Liver (tissue), 9 donors: Measurements from ENCODE around the gene ATP1A3. TPM values are rescaled to one million over a fixed set of nuclear protein-coding genes. Genes with fewer than 3 reads are reported as not detected.

Source experiments
- DNase-seq: peaks from one replicate; pipeline ENCODE4 v3.0.0-alpha.2; 2017; ENCODE audit warnings: low spot score
- H3K27ac ChIP-seq, 2 donors: one replicate each; pipeline ENCODE4 v1.7.0; 2013; ENCODE audit warnings: inconsistent platforms in 2 of 2, low read length in 2 of 2, control low read depth in 1 of 2, low read depth in 1 of 2, mild to moderate bottlenecking in 1 of 2
- H3K27me3 ChIP-seq, 4 donors: one replicate each; pipeline versions ENCODE4 v1.6.1 to v1.7.0; 2013; ENCODE audit warnings: low read length in 3 of 4, inconsistent platforms in 1 of 4, mild to moderate bottlenecking in 1 of 4, moderate library complexity in 1 of 4; ENCODE audit not compliant: control insufficient read depth in 4 of 4, insufficient read depth in 4 of 4
- H3K36me3 ChIP-seq, 4 donors: one replicate each; pipeline versions ENCODE4 v1.6.1 to v1.7.0; 2013; ENCODE audit warnings: low read length in 3 of 4, mild to moderate bottlenecking in 3 of 4, low read depth in 1 of 4, moderate library complexity in 1 of 4; ENCODE audit not compliant: control insufficient read depth in 4 of 4, insufficient read depth in 3 of 4
- H3K4me1 ChIP-seq, 4 donors: one replicate each; pipeline versions ENCODE4 v1.6.1 to v1.7.0; 2013; ENCODE audit warnings: low read length in 3 of 4, mild to moderate bottlenecking in 3 of 4, moderate library complexity in 1 of 4; ENCODE audit not compliant: control insufficient read depth in 4 of 4, insufficient read depth in 4 of 4
- H3K4me3 ChIP-seq, 3 donors: one replicate each; pipeline versions ENCODE4 v1.6.1 to v1.7.0; 2013; ENCODE audit warnings: low read length in 3 of 3, control low read depth in 1 of 3, low read depth in 1 of 3, mild to moderate bottlenecking in 1 of 3
- H3K9ac ChIP-seq, 2 donors: one replicate each; pipeline ENCODE4 v1.7.0; 2013; ENCODE audit warnings: low read length in 2 of 2, mild to moderate bottlenecking in 2 of 2, moderate library complexity in 2 of 2, control low read depth in 1 of 2, low read depth in 1 of 2
- H3K9me3 ChIP-seq, 4 donors: one replicate each; pipeline versions ENCODE4 v1.6.1 to v1.7.0; 2013; ENCODE audit warnings: low read length in 3 of 4; ENCODE audit not compliant: control insufficient read depth in 4 of 4
- FOXA1 ChIP-seq: IDR thresholded peaks from 2 replicates; pipeline ENCODE4 v1.6.1; 2016; ENCODE audit warnings: antibody characterized with exemption
- GABPA ChIP-seq, 2 donors: IDR thresholded peaks in 1 of 2; conservative IDR thresholded peaks in 1 of 2; 2 replicates each; pipeline ENCODE4 v1.6.1; 2016; ENCODE audit warnings: antibody characterized with exemption in 2 of 2, mild to moderate bottlenecking in 1 of 2, moderate library complexity in 1 of 2
- HNF4A ChIP-seq, 2 donors: conservative IDR thresholded peaks; 2 replicates each; pipeline ENCODE4 v1.6.1; 2016; ENCODE audit warnings: antibody characterized with exemption in 2 of 2, mild to moderate bottlenecking in 2 of 2
- HNF4G ChIP-seq: IDR thresholded peaks from 2 replicates; pipeline ENCODE4 v1.6.1; 2016; ENCODE audit warnings: antibody characterized with exemption
- JUND ChIP-seq, 2 donors: IDR thresholded peaks; 2 replicates each; pipeline ENCODE4 v1.6.1; 2016; ENCODE audit warnings: antibody characterized with exemption in 2 of 2
- NR2F2 ChIP-seq: IDR thresholded peaks from 2 replicates; pipeline ENCODE4 v1.6.1; 2016; ENCODE audit warnings: antibody characterized with exemption
- RAD21 ChIP-seq, 2 donors: IDR thresholded peaks; 2 replicates each; pipeline ENCODE4 v1.6.1; 2016; ENCODE audit warnings: antibody characterized with exemption in 2 of 2, mild to moderate bottlenecking in 2 of 2
- SP1 ChIP-seq: IDR thresholded peaks from 2 replicates; pipeline ENCODE4 v1.6.1; 2018; ENCODE audit warnings: antibody characterized with exemption, mild to moderate bottlenecking
- TAF1 ChIP-seq: conservative IDR thresholded peaks from 2 replicates; pipeline ENCODE4 v1.6.1; 2016; ENCODE audit warnings: antibody characterized with exemption, mild to moderate bottlenecking
- YY1 ChIP-seq: IDR thresholded peaks from 2 replicates; pipeline ENCODE4 v1.6.1; 2016; ENCODE audit warnings: antibody characterized with exemption, mild to moderate bottlenecking
- WGBS: extraction: QIAGEN DNeasy Blood & Tissue Kit; methylation state at CpG from one replicate; pipeline ENCODE4 v1.1.7; 2013; 5-methylcytosine and 5-hydroxymethylcytosine counted together
- polyA plus RNA-seq, 2 donors: library from polyadenylated mRNA; stranded (reverse) in 1 of 2; unstranded in 1 of 2; fragments of 200-250 nt in 1 of 2; fragments of >200 nt in 1 of 2; fragmentation: Nextera tagmentation in 1 of 2; extraction: Ambion mirVana in 1 of 2; gene quantifications; one replicate each; pipeline versions ENCODE4 v1.2.1 to v1.2.3, GENCODE V29; 2013 to 2015
- total RNA-seq, 2 donors: library from RNA; depleted of rRNA; stranded (reverse); fragments of >200 nt; gene quantifications; one replicate each; pipeline ENCODE4 v1.2.3, GENCODE V29; 2014
- TF ChIP-seq, protein P1 (sequence below): IDR thresholded peaks from 2 replicates; pipeline ENCODE4 v1.6.1; 2016; ENCODE audit warnings: antibody characterized with exemption
- TF ChIP-seq, protein P2 (sequence below): IDR thresholded peaks from 2 replicates; pipeline ENCODE4 v1.6.1; 2016; ENCODE audit warnings: antibody characterized with exemption
- TF ChIP-seq, protein P3 (sequence below): IDR thresholded peaks from 2 replicates; pipeline ENCODE4 v1.6.1; 2016; ENCODE audit warnings: antibody characterized with exemption, mild to moderate bottlenecking
- TF ChIP-seq, protein P4 (sequence below): IDR thresholded peaks from 2 replicates; pipeline ENCODE4 v1.6.1; 2016; ENCODE audit warnings: antibody characterized with exemption
- donor health status: healthy.
- donor health status: healthy.
- donor health status: healthy.
- donor health status: healthy.
- donor health status: healthy.

The ATP1A3 gene
- total and polyA plus RNA-seq, 4 donors: 0.05 to 0.09 (median 0.08) TPM; not detected in 1

DNA sequence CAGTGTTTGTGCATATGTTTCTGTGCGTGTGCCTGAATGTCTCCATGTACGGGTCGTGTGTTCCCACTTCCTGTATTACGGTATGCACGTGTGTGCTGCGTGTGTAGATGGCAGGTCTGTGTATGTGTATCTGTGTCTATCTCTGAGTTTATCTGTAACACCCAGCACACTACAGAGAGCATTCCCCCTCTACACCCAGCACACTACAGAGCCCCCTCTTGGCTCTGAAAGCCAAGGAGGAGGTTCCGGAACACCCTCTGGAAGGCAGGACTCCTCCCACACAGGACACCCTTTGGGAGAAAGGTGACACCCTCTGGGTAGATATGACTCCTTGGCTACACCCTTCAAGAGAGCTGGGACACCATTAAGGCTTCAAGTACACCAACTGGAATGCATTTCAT lies 63.7 kb downstream of the ATP1A3 start:
- Histone ChIP-seq H3K4me1 (peaks cover 6 to 11% (median 8%) of the 10 kb centered on the region in 4 donors), H3K27ac (no peak overlapping the region), H3K27me3 (peaks cover 0 to 19% (median 11%) of the 10 kb centered on the region in 4 donors), H3K4me3 (no peak overlapping the region), H3K9ac (no peak overlapping the region), H3K36me3 (no peaks in the 10 kb centered on the region), H3K9me3 (no peaks in the 10 kb centered on the region)
- TF ChIP-seq, protein P1, sequence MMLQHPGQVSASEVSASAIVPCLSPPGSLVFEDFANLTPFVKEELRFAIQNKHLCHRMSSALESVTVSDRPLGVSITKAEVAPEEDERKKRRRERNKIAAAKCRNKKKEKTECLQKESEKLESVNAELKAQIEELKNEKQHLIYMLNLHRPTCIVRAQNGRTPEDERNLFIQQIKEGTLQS: no peak
- TF ChIP-seq YY1: no peak
- no peak for TF ChIP-seq SP1
- no peak for TF ChIP-seq GABPA (IDR thresholded peaks at IDR 0.05 in 1 of 2, conservative IDR thresholded peaks at IDR 0.05 in 1 of 2)
- TF ChIP-seq, protein P2, sequence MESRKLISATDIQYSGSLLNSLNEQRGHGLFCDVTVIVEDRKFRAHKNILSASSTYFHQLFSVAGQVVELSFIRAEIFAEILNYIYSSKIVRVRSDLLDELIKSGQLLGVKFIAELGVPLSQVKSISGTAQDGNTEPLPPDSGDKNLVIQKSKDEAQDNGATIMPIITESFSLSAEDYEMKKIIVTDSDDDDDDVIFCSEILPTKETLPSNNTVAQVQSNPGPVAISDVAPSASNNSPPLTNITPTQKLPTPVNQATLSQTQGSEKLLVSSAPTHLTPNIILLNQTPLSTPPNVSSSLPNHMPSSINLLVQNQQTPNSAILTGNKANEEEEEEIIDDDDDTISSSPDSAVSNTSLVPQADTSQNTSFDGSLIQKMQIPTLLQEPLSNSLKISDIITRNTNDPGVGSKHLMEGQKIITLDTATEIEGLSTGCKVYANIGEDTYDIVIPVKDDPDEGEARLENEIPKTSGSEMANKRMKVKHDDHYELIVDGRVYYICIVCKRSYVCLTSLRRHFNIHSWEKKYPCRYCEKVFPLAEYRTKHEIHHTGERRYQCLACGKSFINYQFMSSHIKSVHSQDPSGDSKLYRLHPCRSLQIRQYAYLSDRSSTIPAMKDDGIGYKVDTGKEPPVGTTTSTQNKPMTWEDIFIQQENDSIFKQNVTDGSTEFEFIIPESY: no peak
- no peak for TF ChIP-seq RAD21 (IDR thresholded peaks at IDR 0.05)
- TF ChIP-seq, protein P3, sequence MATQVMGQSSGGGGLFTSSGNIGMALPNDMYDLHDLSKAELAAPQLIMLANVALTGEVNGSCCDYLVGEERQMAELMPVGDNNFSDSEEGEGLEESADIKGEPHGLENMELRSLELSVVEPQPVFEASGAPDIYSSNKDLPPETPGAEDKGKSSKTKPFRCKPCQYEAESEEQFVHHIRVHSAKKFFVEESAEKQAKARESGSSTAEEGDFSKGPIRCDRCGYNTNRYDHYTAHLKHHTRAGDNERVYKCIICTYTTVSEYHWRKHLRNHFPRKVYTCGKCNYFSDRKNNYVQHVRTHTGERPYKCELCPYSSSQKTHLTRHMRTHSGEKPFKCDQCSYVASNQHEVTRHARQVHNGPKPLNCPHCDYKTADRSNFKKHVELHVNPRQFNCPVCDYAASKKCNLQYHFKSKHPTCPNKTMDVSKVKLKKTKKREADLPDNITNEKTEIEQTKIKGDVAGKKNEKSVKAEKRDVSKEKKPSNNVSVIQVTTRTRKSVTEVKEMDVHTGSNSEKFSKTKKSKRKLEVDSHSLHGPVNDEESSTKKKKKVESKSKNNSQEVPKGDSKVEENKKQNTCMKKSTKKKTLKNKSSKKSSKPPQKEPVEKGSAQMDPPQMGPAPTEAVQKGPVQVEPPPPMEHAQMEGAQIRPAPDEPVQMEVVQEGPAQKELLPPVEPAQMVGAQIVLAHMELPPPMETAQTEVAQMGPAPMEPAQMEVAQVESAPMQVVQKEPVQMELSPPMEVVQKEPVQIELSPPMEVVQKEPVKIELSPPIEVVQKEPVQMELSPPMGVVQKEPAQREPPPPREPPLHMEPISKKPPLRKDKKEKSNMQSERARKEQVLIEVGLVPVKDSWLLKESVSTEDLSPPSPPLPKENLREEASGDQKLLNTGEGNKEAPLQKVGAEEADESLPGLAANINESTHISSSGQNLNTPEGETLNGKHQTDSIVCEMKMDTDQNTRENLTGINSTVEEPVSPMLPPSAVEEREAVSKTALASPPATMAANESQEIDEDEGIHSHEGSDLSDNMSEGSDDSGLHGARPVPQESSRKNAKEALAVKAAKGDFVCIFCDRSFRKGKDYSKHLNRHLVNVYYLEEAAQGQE: no peak
- TF ChIP-seq HNF4A (conservative IDR thresholded peaks at IDR 0.05): no peak
- TF ChIP-seq NR2F2: no peak
- no peak for TF ChIP-seq TAF1
- TF ChIP-seq HNF4G: no peak
- TF ChIP-seq, protein P4, sequence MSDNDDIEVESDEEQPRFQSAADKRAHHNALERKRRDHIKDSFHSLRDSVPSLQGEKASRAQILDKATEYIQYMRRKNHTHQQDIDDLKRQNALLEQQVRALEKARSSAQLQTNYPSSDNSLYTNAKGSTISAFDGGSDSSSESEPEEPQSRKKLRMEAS: no peak
- TF ChIP-seq FOXA1: no peak
- no peak for TF ChIP-seq JUND (IDR thresholded peaks at IDR 0.05)
- no peak for DNase-seq
- 21% methylated on average over 7 of the region's 7 CpGs for WGBS

DNA sequence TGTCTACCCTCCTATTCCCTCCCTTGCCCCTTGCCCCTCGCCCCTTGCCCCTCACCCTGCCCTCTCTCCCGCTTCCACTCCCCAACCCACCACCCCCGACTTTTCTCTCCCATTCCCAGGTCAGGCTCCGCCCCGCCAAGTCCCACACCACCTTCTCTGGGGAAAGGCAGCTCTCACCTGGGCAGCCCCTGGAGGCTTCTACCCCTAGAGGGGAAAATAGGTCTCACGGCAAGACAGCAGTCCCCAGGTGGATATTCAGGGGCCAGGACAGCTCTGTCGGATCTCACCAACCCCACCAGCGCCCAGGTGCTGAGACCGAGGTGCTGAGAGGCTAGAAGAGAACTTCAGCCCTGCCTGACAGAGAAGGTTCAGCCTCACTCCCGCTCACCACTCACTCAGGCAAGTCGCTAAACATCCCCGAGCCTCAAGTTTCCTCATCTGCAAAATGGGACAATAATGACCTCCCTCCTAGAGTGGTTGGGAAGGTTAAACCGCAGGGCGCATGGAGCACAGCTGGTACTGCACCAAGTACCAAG lies 64.4 kb downstream of the ATP1A3 start:
- Histone ChIP-seq H3K27ac (no peak overlapping the region), H3K4me3 (no peak overlapping the region), H3K9ac (no peak overlapping the region), H3K27me3 (peaks cover 0 to 19% (median 10%) of the 10 kb centered on the region in 4 donors), H3K4me1 (peaks cover 6 to 11% (median 8%) of the 10 kb centered on the region in 4 donors), H3K9me3 (no peaks in the 10 kb centered on the region), H3K36me3 (no peaks in the 10 kb centered on the region)
- TF ChIP-seq, protein P2: no peak
- no peak for TF ChIP-seq HNF4A (conservative IDR thresholded peaks at IDR 0.05)
- TF ChIP-seq SP1: no peak
- no peak for TF ChIP-seq GABPA (IDR thresholded peaks at IDR 0.05 in 1 of 2, conservative IDR thresholded peaks at IDR 0.05 in 1 of 2)
- no peak for TF ChIP-seq FOXA1
- no peak for TF ChIP-seq RAD21 (IDR thresholded peaks at IDR 0.05)
- no peak for TF ChIP-seq TAF1
- TF ChIP-seq NR2F2: no peak
- TF ChIP-seq, protein P1: no peak
- DNase-seq: no peak
- WGBS: 24% methylated on average over 14 of the region's 14 CpGs
